Nephron (organoid): Measurements from ENCODE around the gene GPC1.

Experiments
- H3K27ac Mint-ChIP-seq, 3 experiments: 2 replicates each; pipeline ENCODE4 v1.8.0; 2020; ENCODE audit warnings: mixed read lengths in 3 of 3, mild to moderate bottlenecking in 2 of 3, moderate library complexity in 1 of 3
- H3K27me3 Mint-ChIP-seq: 2 replicates; pipeline ENCODE4 v1.8.0; 2021; ENCODE audit warnings: low read depth, mild to moderate bottlenecking, moderate library complexity, mixed read lengths
- H3K36me3 Mint-ChIP-seq: 2 replicates; pipeline ENCODE4 v1.8.0; 2020; ENCODE audit warnings: low read depth, mixed read lengths
- H3K4me1 Mint-ChIP-seq: 2 replicates; pipeline ENCODE4 v1.8.0; 2020; ENCODE audit warnings: mixed read lengths
- H3K4me3 Mint-ChIP-seq, 3 experiments: 2 replicates each; pipeline ENCODE4 v1.8.0; 2020; ENCODE audit warnings: mild to moderate bottlenecking in 3 of 3, mixed read lengths in 3 of 3, moderate library complexity in 2 of 3
- H3K9me3 Mint-ChIP-seq: 2 replicates; pipeline ENCODE4 v1.8.0; 2020; ENCODE audit warnings: mixed read lengths
- TF ChIP-seq, protein P1 (sequence below), 3 experiments: fragments of 200-600 bp; sonication (generic); IDR thresholded peaks; one replicate each; pipeline ENCODE4 v1.5.0; 2021; ENCODE audit warnings: antibody characterized with exemption in 3 of 3; ENCODE audit not compliant: unreplicated experiment in 3 of 3

The GPC1 gene

GRCh38 chr2:240392084-240392947 is 43.1 kb upstream of the GPC1 start:
- peak overlapping the region in 2 of 3 experiments; percentile 53 to 77 for H3K27ac Mint-ChIP-seq
- H3K36me3 Mint-ChIP-seq, result no peaks in the 10 kb centered on the region
- H3K27me3 Mint-ChIP-seq, result peaks cover 9% of the 10 kb centered on the region
- TF ChIP-seq, protein P1, sequence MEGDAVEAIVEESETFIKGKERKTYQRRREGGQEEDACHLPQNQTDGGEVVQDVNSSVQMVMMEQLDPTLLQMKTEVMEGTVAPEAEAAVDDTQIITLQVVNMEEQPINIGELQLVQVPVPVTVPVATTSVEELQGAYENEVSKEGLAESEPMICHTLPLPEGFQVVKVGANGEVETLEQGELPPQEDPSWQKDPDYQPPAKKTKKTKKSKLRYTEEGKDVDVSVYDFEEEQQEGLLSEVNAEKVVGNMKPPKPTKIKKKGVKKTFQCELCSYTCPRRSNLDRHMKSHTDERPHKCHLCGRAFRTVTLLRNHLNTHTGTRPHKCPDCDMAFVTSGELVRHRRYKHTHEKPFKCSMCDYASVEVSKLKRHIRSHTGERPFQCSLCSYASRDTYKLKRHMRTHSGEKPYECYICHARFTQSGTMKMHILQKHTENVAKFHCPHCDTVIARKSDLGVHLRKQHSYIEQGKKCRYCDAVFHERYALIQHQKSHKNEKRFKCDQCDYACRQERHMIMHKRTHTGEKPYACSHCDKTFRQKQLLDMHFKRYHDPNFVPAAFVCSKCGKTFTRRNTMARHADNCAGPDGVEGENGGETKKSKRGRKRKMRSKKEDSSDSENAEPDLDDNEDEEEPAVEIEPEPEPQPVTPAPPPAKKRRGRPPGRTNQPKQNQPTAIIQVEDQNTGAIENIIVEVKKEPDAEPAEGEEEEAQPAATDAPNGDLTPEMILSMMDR (IDR thresholded peaks at IDR 0.05; ENCODE audit: unreplicated experiment in 3 of 3), result no peak
- no peak overlapping the region for H3K4me3 Mint-ChIP-seq
- H3K4me1 Mint-ChIP-seq, result peaks cover 10% of the 10 kb centered on the region
- H3K9me3 Mint-ChIP-seq, result no peaks in the 10 kb centered on the region

DNA sequence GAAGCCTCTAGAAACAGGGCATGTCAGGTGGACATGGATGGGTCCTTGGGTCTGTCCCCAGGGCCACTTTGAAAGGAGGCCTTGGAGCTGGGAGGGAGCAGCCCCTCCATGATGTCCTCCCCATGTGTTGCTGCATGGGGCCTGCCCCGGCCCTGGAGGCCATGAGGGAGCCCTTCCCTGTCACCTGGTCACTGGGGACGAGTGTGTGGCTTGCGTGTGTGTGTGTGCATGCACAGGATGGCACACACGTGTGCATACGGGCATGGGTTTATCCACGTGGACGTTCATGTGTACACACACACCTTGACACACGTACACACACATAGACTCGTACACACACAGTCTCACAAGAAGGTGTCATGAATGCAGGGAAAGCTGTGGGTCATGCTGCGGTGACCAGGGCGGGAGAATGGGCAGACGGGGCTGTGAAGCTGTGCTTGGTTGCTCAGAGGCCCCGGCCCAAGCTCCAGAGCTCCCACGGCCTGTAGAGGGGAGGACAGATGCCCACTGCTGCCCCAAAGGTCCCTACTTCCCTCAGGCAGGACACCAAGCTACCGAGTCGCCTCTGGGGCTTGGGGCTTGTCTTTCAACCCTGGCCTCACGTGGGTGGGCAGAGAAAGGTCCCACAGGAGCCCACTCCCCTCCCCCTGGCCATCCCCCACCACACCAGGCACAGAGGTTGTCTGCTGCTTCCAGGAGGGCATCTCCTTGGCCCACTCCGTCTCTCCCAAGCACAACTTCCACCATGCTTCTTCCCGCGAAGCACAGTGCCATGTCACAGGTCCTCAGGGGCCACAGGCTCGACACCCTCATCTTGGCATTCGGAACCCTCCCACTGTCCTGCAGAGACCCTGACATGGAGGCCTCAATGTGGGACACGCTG is 42.3 kb upstream of the GPC1 start:
- H3K27ac Mint-ChIP-seq, result peak overlapping the region in 2 of 3 experiments; percentile 53 to 77
- TF ChIP-seq, protein P1 (IDR thresholded peaks at IDR 0.05; ENCODE audit: unreplicated experiment in 3 of 3), result no peak
- no peaks in the 10 kb centered on the region for H3K36me3 Mint-ChIP-seq
- no peaks in the 10 kb centered on the region for H3K9me3 Mint-ChIP-seq
- peaks cover 4% of the 10 kb centered on the region for H3K27me3 Mint-ChIP-seq
- H3K4me1 Mint-ChIP-seq, result peaks cover 9% of the 10 kb centered on the region
- no peak overlapping the region for H3K4me3 Mint-ChIP-seq

DNA sequence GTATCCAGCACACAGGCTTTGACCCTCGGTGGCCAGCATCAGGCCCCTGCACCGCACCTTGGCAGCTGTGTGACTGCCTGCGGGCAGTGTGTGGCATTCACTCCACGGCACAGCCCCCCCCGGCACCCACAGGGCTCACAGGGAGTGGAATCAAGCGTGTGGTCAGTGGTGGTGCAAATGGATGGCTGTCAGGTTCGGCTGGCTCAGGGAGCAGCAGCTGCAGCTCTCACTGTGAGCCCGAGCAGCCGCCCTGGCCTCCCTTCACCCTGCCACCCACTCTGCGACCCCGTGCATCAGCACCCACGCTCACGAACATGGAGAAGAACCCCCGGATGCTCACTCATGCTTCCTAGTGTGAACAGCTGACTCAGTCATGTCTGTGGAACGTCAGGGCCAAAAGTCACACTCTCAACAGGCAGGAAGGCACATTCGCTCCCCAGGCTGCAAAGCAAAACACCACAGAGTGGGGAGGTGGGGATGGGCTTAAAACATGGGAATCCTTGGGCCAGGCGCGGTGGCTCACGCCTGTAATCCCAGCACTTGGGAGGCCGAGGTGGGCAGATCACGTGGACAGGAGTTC is 41.5 kb upstream of the GPC1 start:
- TF ChIP-seq, protein P1 (IDR thresholded peaks at IDR 0.05; ENCODE audit: unreplicated experiment in 3 of 3), result no peak
- no peak overlapping the region for H3K27ac Mint-ChIP-seq
- peaks cover 4% of the 10 kb centered on the region for H3K27me3 Mint-ChIP-seq
- peaks cover 14% of the 10 kb centered on the region for H3K4me1 Mint-ChIP-seq
- no peaks in the 10 kb centered on the region for H3K36me3 Mint-ChIP-seq
- H3K4me3 Mint-ChIP-seq, result no peak overlapping the region
- H3K9me3 Mint-ChIP-seq, result no peaks in the 10 kb centered on the region

- Mint-ChIP-seq H3K4me3 (no peak overlapping the region), H3K27me3 (peaks cover 4% of the 10 kb centered on the region), H3K9me3 (no peaks in the 10 kb centered on the region), H3K36me3 (no peaks in the 10 kb centered on the region), H3K4me1 (peaks cover 14% of the 10 kb centered on the region), H3K27ac (no peak overlapping the region)
- TF ChIP-seq, protein P1 (IDR thresholded peaks at IDR 0.05; ENCODE audit: unreplicated experiment in 3 of 3), result no peak
Observed at GRCh38 chr2:240394549-240394948, 40.9 kb upstream of the GPC1 start.

GRCh38 chr2:240395448-240395847 is 40.0 kb upstream of the GPC1 start:
- Mint-ChIP-seq H3K27me3 (peaks cover 4% of the 10 kb centered on the region), H3K27ac (no peak overlapping the region), H3K4me3 (no peak overlapping the region), H3K4me1 (peaks cover 9% of the 10 kb centered on the region), H3K9me3 (no peaks in the 10 kb centered on the region), H3K36me3 (no peaks in the 10 kb centered on the region)
- TF ChIP-seq, protein P1 (IDR thresholded peaks at IDR 0.05; ENCODE audit: unreplicated experiment in 3 of 3), result no peak
